Heart left ventricle (tissue), 16 donors: ENCODE results near the gene METTL24. TPM values are rescaled to one million over a fixed set of nuclear protein-coding genes. Genes with fewer than 3 reads are reported as not detected.

ENCODE experiments used
- ATAC-seq, 4 donors: fragments of 200-7000 bp; cut with Tn5 transposase; one replicate each; pipeline ENCODE4 v1.9.1; 2020 to 2022; ENCODE audit warnings: moderate library complexity in 4 of 4, mild to moderate bottlenecking in 3 of 4, moderate number of reproducible peaks in 1 of 4
- DNase-seq, 5 donors: peaks; one replicate each; pipeline ENCODE4 v3.0.0-alpha.2; 2020
- H3K27ac ChIP-seq, 12 donors: fragments of 200-600 bp; sonication (generic) in 4 of 12; one replicate each; pipeline versions ENCODE4 v1.5.0 to v1.8.0; 2016 to 2022; ENCODE audit warnings: mild to moderate bottlenecking in 2 of 12
- H3K27me3 ChIP-seq, 9 donors: fragments of 200-600 bp; sonication (generic) in 2 of 9; one replicate each; pipeline versions ENCODE4 v1.5.1 to v1.8.0; 2016 to 2022; ENCODE audit warnings: mild to moderate bottlenecking in 3 of 9
- H3K36me3 ChIP-seq, 9 donors: fragments of 200-600 bp; sonication (generic) in 2 of 9; one replicate each; pipeline versions ENCODE4 v1.5.0 to v1.8.0; 2018 to 2022; ENCODE audit warnings: mild to moderate bottlenecking in 2 of 9
- H3K4me1 ChIP-seq, 12 donors: fragments of 200-600 bp; sonication (generic) in 4 of 12; one replicate each; pipeline versions ENCODE4 v1.5.0 to v1.8.0; 2016 to 2022; ENCODE audit warnings: mild to moderate bottlenecking in 3 of 12
- H3K4me3 ChIP-seq, 12 donors: fragments of 200-600 bp; sonication (generic) in 4 of 12; one replicate each; pipeline versions ENCODE4 v1.5.0 to v1.8.0; 2017 to 2022; ENCODE audit warnings: mild to moderate bottlenecking in 9 of 12, moderate library complexity in 4 of 12
- H3K9me3 ChIP-seq, 12 donors: fragments of 200-600 bp; sonication (generic) in 4 of 12; one replicate each; pipeline versions ENCODE4 v1.5.0 to v1.8.0; 2016 to 2022; ENCODE audit warnings: mild to moderate bottlenecking in 1 of 12
- CTCF ChIP-seq, 12 donors: fragments of 200-600 bp; sonication (generic) in 4 of 12; IDR thresholded peaks; one replicate each; pipeline versions ENCODE4 v1.5.0 to v1.8.0; 2018 to 2022; ENCODE audit warnings: antibody characterized with exemption in 12 of 12, mild to moderate bottlenecking in 5 of 12
- POLR2A ChIP-seq, 2 donors: fragments of 450-650 bp; IDR thresholded peaks; one replicate each; pipeline ENCODE4 v1.6.1; 2017; ENCODE audit warnings: antibody characterized with exemption in 2 of 2, mild to moderate bottlenecking in 2 of 2, moderate library complexity in 2 of 2
- WGBS, 4 donors: extraction: QIAGEN DNeasy Blood & Tissue Kit in 2 of 4; methylation state at CpG; one replicate each; pipeline versions ENCODE4 v1.1.5 to v1.1.7; 2013 to 2018; 5-methylcytosine and 5-hydroxymethylcytosine counted together
- intact Hi-C, 10 donors: fragments of 100-400 bp; cut with DNase I; formaldehyde crosslinking; loops; one replicate each; pipeline versions ENCODE4 v1.11.1 to v1.14.2; 2022
- polyA plus RNA-seq, 2 donors: library from polyadenylated mRNA; stranded (reverse); fragments of 200-250 nt; gene quantifications; one replicate each; pipeline ENCODE4 v1.2.3, GENCODE V29; 2013
- total RNA-seq, 9 donors: library from RNA; depleted of rRNA in 2 of 9; stranded (reverse); fragments of >200 nt in 2 of 9; fragmentation: NEBNext Ultra II Directional in 3 of 9; extraction: Animal tissue kit (Norgen Biotek cat#: 25700) in 3 of 9; gene quantifications; one replicate each; pipeline versions ENCODE4 v1.1.0 to v1.2.4, GENCODE V29; 2016 to 2023
- donor health status: ischemic (EF 13 %, LVEDD 7.1; RV severe dilation, severe dysfunction).
- donor health status: healthy with polysubstance abuse.
- donor health status: DM: no; HTN: yes; CAD: no.
- donor health status: DM: no; HTN: no; CAD: no.
- donor health status: ischemic (EF 25% LVEDD 6.9; RV normal size, moderate dysfunction).
- donor health status: ischemic (EF 25% LVEDD 5.7; RV mildly dilated, moderate dysfunction).
- donor health status: healthy.
- donor health status: DM: yes; HTN: yes; CAD: no.
- donor health status: ischemic (EF 35%, LVEDD 5.7; RV mildly dilated, moderate dysfunction).
- donor health status: nonischemic (EF 11% LVEDD 7.7; RV severe dilation, severe dysfunction).
- donor health status: DM: yes; HTN: yes; CAD: no.
- donor health status: PGD.
- donor health status: ischemic (EF 29% LVEDD 5.4; RV normal size, mild dysfunction).
- donor health status: nonischemic (EF 23%, LVEDD 6.1; RV moderate dilation, normal function).

METTL24 gene
- total and polyA plus RNA-seq, 11 donors: 0.60 to 2.8 (median 1.8) TPM; not detected in 3

DNA sequence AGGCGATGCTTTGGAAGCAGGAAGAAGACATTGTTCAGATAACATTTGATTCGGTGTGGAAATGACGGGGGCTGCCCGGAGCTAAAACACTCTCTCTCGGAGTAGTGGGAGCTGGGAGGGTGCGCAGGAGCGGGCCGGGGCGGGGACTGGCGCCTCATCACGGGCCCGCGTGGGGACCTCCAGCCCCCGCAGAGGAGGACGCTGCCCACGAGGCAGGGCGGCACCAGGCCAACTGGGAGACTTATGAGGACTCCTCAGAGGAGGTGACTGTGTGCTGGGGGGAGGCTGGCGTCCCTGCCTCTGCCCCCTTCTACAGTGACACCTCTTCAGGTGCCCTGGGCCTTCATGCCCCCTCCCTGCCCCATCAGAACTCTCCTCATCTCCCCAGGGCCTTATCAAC, 42.1 kb upstream of the METTL24 start:
- H3K27ac ChIP-seq: peak overlapping the region in 1 of 12 donors; percentile 14
- ATAC-seq: peak in 1 of 4 donors; percentile 19
- H3K4me3 ChIP-seq: peak overlapping the region in 11 of 12 donors; percentile 26 to 61 (median 48)
- 39 to 71% (median 54%) methylated on average over 7 to 18 of the region's 18 CpGs for WGBS, 4 donors
- no peak for TF ChIP-seq CTCF (IDR thresholded peaks at IDR 0.05)
- no peak for DNase-seq
- no peaks in the 10 kb centered on the region for H3K9me3 ChIP-seq
- peaks cover 0 to 13% (median 4%) of the 10 kb centered on the region in 12 donors for H3K4me1 ChIP-seq
- intact Hi-C loops: no loop called here
- peaks cover 0 to 11% (median 4%) of the 10 kb centered on the region in 9 donors for H3K36me3 ChIP-seq
- no peaks in the 10 kb centered on the region for H3K27me3 ChIP-seq

DNA sequence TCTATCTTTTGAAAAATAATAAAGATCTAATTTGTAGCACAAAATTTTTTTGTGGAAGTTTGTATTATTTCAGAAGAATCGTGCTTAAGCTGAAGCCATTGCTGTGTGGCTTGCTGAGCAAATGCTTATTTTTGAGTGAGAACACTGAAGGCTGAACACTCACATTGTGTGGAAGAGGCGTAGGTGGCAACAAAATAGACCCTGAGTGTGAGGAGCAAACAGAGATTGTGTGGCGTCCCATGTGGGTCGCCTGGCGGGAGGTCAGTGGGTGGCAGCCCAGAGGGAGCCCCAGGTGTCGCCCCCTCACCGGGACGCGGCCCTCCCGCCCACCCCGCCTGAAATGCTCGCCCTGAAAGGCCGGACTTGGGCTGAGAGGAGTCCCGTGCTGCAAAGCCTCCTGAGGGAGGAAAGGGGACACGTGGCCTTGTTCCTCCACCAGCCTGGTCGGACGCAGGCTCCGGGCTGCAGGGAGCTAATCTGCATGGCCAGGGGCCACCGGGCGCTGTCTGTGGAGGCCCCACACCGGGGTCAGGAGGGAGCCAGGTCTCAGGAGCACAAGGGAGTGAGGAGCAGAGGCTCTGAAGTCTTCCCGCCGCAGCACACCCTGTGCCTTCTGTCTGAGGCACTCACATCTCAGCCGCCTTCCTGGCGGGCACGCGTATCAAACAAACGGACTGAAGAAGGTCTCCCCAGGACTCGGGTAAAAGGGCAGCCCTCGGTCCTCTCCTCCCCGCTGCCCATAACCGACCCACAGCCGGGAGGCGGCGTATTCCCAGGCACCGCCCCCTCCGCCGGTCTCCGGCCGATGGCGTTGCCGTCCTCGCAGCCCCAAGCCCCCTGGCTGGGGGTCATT, 41.3 kb upstream of the METTL24 start:
- WGBS, 4 donors: 19 to 63% (median 48%) methylated on average over 26 to 43 of the region's 43 CpGs
- Histone ChIP-seq H3K4me3 (peak overlapping the region in 11 of 12 donors; percentile 26 to 61 (median 48)), H3K9me3 (no peaks in the 10 kb centered on the region), H3K36me3 (peaks cover 0 to 7% (median 3%) of the 10 kb centered on the region in 9 donors), H3K4me1 (peaks cover 0 to 20% (median 7%) of the 10 kb centered on the region in 12 donors), H3K27me3 (no peaks in the 10 kb centered on the region), H3K27ac (peak overlapping the region in 2 of 12 donors; percentile 14 to 22)
- intact Hi-C loops: loop anchor here in 6 of 10 donors (10.0 kb wide), 4 partner anchors 345 to 875 kb away; no protein-coding TSS in a partner anchor
- DNase-seq (peak in 1 of 5 donors; percentile 33), ATAC-seq (peak in 3 of 4 donors; percentile 45 to 69 (median 45))
- TF ChIP-seq POLR2A (IDR thresholded peaks at IDR 0.05) (no peak), CTCF (IDR thresholded peaks at IDR 0.05) (peak in 1 of 12 donors; percentile 7)

DNA sequence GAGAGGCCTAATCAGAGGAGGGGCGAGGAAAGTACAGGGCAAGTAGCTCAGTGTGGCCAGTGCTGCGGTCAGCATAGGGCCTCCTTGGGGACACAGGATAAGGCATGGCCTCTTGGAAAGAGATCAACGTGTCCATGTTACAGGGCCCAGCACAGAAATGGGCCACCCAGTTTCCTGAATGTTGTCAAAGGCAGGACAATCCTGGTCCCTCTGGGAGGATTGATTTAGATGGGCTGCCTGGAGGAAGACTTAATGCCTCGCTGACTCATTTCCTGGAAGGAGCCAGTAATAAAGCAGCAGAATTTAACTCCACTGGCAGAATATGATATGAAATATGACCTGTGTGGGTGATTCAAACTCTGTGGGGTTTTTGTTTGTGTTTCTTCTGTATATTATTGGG, 40.6 kb upstream of the METTL24 start:
- no peak for DNase-seq
- intact Hi-C loops: loop anchor here in 6 of 10 donors (10.0 kb wide), 4 partner anchors 344 to 874 kb away; no protein-coding TSS in a partner anchor
- Histone ChIP-seq H3K4me3 (no peak overlapping the region), H3K4me1 (peaks cover 0 to 23% (median 7%) of the 10 kb centered on the region in 12 donors), H3K27me3 (no peaks in the 10 kb centered on the region), H3K9me3 (no peaks in the 10 kb centered on the region), H3K36me3 (peaks cover 0 to 5% (median 0%) of the 10 kb centered on the region in 9 donors), H3K27ac (no peak overlapping the region)
- ATAC-seq: peak in 1 of 4 donors; percentile 38
- no peak for TF ChIP-seq POLR2A (IDR thresholded peaks at IDR 0.05)
- no peak for TF ChIP-seq CTCF (IDR thresholded peaks at IDR 0.05)
- WGBS, 4 donors: 78 to 88% (median 81%) methylated on average over 4 of the region's 4 CpGs

GRCh38 chr6:110395221-110395620, 37.1 kb upstream of the METTL24 start:
- no peak for DNase-seq
- H3K4me3 ChIP-seq: no peak overlapping the region
- H3K36me3 ChIP-seq: peaks cover 0 to 7% (median 0%) of the 10 kb centered on the region in 9 donors
- peaks cover 0 to 23% (median 7%) of the 10 kb centered on the region in 12 donors for H3K4me1 ChIP-seq
- no peaks in the 10 kb centered on the region for H3K27me3 ChIP-seq
- intact Hi-C loops: loop anchor here in 6 of 10 donors (10.0 kb wide), 4 partner anchors 340 to 870 kb away; no protein-coding TSS in a partner anchor
- 21 to 76% (median 48%) methylated on average over 4 of the region's 4 CpGs for WGBS, 4 donors
- TF ChIP-seq POLR2A (IDR thresholded peaks at IDR 0.05) (no peak), CTCF (IDR thresholded peaks at IDR 0.05) (no peak)
- no peaks in the 10 kb centered on the region for H3K9me3 ChIP-seq
- H3K27ac ChIP-seq: peak overlapping the region in 2 of 12 donors; percentile 18 to 20
- peak in 1 of 4 donors; percentile 41 for ATAC-seq
